Transverse colon (tissue), 4 donors: ENCODE data around the gene SEMA3C. TPM values are rescaled to one million over a fixed set of nuclear protein-coding genes. Genes with fewer than 3 reads are reported as not detected.

Source experiments
- DNase-seq: peaks from one replicate; pipeline ENCODE4 v3.0.0-alpha.2; 2019
- H3K27ac ChIP-seq, 4 donors: fragments of 200-600 bp; sonication (generic); 2 replicates each; pipeline ENCODE4 v1.5.1; 2016 to 2018; ENCODE audit warnings: inconsistent platforms in 4 of 4
- H3K27me3 ChIP-seq: fragments of 200-600 bp; sonication (generic); 2 replicates; pipeline ENCODE4 v1.5.1; 2017; ENCODE audit warnings: inconsistent platforms
- H3K36me3 ChIP-seq, 4 donors: fragments of 200-600 bp; sonication (generic); 2 replicates each; pipeline ENCODE4 v1.5.1; 2017 to 2019; ENCODE audit warnings: inconsistent platforms in 4 of 4
- H3K4me1 ChIP-seq, 4 donors: fragments of 200-600 bp; sonication (generic); 2 replicates each; pipeline ENCODE4 v1.5.1; 2017 to 2020; ENCODE audit warnings: inconsistent platforms in 4 of 4
- H3K4me3 ChIP-seq, 4 donors: fragments of 200-600 bp; sonication (generic); 1 replicate in 1 of 4; 2 replicates in 3 of 4; pipeline versions ENCODE4 v1.5.1 to v1.6.1; 2017 to 2019; ENCODE audit warnings: inconsistent platforms in 4 of 4
- H3K9me3 ChIP-seq, 2 donors: fragments of 200-600 bp; sonication (generic); 2 replicates each; pipeline ENCODE4 v1.5.1; 2017 to 2019; ENCODE audit warnings: inconsistent platforms in 2 of 2
- CTCF ChIP-seq, 5 experiments: fragments of 200-600 bp in 3 of 5; fragments of 450-650 bp in 2 of 5; sonication (generic) in 3 of 5; IDR thresholded peaks; 1 replicate in 2 of 5; 2 replicates in 3 of 5; pipeline ENCODE4 v1.5.1; 2016 to 2017; ENCODE audit warnings: antibody characterized with exemption in 5 of 5, inconsistent platforms in 3 of 5, mild to moderate bottlenecking in 2 of 5, moderate library complexity in 1 of 5
- EP300 ChIP-seq: sonication (generic); formaldehyde crosslinking; IDR thresholded peaks from one replicate; pipeline ENCODE4 v1.6.1; 2017; ENCODE audit warnings: antibody characterized with exemption, low read depth
- POLR2A ChIP-seq: fragments of 450-650 bp; IDR thresholded peaks from one replicate; pipeline ENCODE4 v1.6.1; 2016; ENCODE audit warnings: antibody characterized with exemption, mild to moderate bottlenecking, moderate library complexity
- POLR2AphosphoS5 ChIP-seq, 3 donors: sonication (generic); formaldehyde crosslinking; IDR thresholded peaks; one replicate each; pipeline ENCODE4 v1.6.1; 2016; ENCODE audit warnings: antibody characterized with exemption in 3 of 3
- WGBS, 2 donors: methylation state at CpG; one replicate each; pipeline ENCODE4 v1.1.5; 2018; ENCODE audit warnings: low coverage in 1 of 2; 5-methylcytosine and 5-hydroxymethylcytosine counted together
- in situ Hi-C, 4 donors: fragments of 200-750 bp; cut with MboI; loops; one replicate each; pipeline versions ENCODE4 v1.15.0 to v1.15.1; 2017; ENCODE audit warnings: low sequenced_read_pairs in 3 of 4, low pct_ligation_motif_present in 1 of 4, low pct_unique_long_range_greater_than_20kb in 1 of 4
- intact Hi-C: fragments of 100-400 bp; cut with DNase I; formaldehyde crosslinking; loops from one replicate; pipeline ENCODE4 v1.15.1; 2023; ENCODE audit warnings: low total_unique reads
- total RNA-seq, 4 donors: library from RNA; depleted of rRNA; stranded (reverse); fragments of >200 nt; gene quantifications; one replicate each; pipeline ENCODE4 v1.1.0, GENCODE V29; 2016

The SEMA3C gene
- 10 to 100 TPM; 34.0 to 83.8 (median 79.9) TPM for total RNA-seq

DNA sequence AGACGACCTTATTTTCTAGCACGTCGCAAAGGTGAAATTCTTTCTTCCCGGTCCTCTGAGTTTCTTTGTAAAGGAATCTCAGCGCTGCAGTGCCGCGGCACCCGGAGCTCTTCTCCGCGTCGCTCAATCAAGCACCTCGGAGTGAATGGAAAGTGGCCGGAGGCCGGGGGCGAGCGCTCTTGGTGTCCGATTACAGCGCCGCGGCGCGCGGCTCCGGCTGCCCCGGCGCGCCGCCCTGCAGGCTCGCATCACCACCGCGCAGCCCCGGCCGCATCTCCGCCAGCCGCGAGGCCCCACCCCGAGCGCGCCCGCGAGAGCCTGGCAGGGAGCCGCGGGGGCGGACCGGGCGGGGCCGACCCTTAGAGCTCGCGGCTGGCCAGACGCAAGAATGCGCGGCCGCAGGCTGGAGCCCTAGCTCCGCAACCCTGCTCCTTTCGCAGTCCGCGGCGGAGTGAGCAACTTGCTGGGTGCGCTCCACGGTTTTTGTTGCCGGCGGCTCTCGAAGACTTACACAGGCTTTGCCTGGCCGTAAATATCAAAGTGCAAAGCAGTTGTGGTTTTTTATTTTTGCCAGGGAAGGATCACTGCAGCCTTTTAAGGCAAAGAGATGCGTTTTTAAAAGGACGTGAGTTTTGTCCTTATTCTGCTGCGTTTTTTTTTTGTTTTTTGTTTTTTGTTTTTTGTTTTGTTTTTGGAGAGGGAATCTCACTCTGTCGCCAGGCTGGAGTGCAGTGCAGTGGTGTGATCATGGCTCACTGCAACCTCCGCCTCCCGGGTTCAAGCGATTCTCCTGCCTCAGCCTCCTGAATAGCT is at the start of gene SEMA3C:
SEMA3C (minus strand) TSS at position 143 of the 813 bp plus-strand sequence. CDS start 2,270 bp downstream, outside the sequence.
- H3K4me3 ChIP-seq = peak within 1 kb of the TSS; percentile 45 to 75 (median 67)
- TF ChIP-seq POLR2A = peak; percentile 86
- peak; percentile 81 to 92 (median 92) for TF ChIP-seq POLR2AphosphoS5 (IDR thresholded peaks at IDR 0.05)
- TF ChIP-seq EP300 = no peak
- peak in 1 of 5 experiments; percentile 13 for TF ChIP-seq CTCF (IDR thresholded peaks at IDR 0.05)
- peaks cover 6 to 58% (median 24%) of the 10 kb centered on the region in 4 donors for H3K4me1 ChIP-seq
- intact Hi-C loops = loop anchor here (10.0 kb wide), 1 partner anchor 214 kb away; no protein-coding TSS in a partner anchor
- H3K9me3 ChIP-seq = no peaks in the 10 kb centered on the region
- H3K27ac ChIP-seq = peak within 1 kb of the TSS; percentile 85 to 90 (median 89)
- in situ Hi-C loops = loop anchor here (25.0 kb wide), 2 partner anchors 207 to 543 kb away; no protein-coding TSS in a partner anchor
- H3K36me3 ChIP-seq = no peaks in the 10 kb centered on the region
- H3K27me3 ChIP-seq = no peaks in the 10 kb centered on the region
- WGBS, 2 donors = 13 to 23% methylated on average over 7 to 42 of the region's 71 CpGs
- peak; percentile 90 for DNase-seq

DNA sequence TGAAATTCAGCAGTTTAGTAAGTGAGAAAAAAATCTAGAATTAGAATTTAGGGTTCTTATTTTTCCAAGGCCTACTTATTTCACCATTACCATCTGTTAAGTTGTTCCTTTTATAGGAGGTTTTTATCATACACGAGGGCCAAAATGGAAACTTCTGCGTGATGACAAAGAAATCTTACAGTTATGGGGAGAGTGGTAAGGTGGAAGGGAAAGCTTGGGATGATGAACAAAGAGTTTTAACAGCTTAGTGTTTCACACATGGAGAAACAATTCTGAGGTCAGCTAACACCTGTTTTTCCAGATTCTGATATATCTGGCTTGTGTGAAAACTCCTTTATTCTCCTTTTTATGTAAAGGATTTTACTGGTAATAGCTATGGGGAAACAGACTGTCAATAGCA is 49.8 kb upstream of the SEMA3C start:
- intact Hi-C loops = no loop called here
- TF ChIP-seq POLR2AphosphoS5 (IDR thresholded peaks at IDR 0.05) = no peak
- TF ChIP-seq EP300 = no peak
- TF ChIP-seq CTCF (IDR thresholded peaks at IDR 0.05) = no peak
- no peak for TF ChIP-seq POLR2A
- in situ Hi-C loops = no loop called here
- no peak for DNase-seq
- Histone ChIP-seq H3K27me3 (no peaks in the 10 kb centered on the region), H3K4me1 (no peaks in the 10 kb centered on the region), H3K27ac (no peak overlapping the region), H3K9me3 (no peaks in the 10 kb centered on the region), H3K36me3 (no peaks in the 10 kb centered on the region), H3K4me3 (no peak overlapping the region)
- 82 to 91% methylated on average over 2 of the region's 2 CpGs for WGBS, 2 donors

- WGBS, 2 donors = 80 to 92% methylated on average over 3 to 5 of the region's 5 CpGs
- no peak overlapping the region for H3K4me3 ChIP-seq
- H3K27me3 ChIP-seq = no peaks in the 10 kb centered on the region
- in situ Hi-C loops = no loop called here
- H3K4me1 ChIP-seq = no peaks in the 10 kb centered on the region
- no peak for DNase-seq
- TF ChIP-seq POLR2AphosphoS5 (IDR thresholded peaks at IDR 0.05) = no peak
- TF ChIP-seq POLR2A = no peak
- no peak for TF ChIP-seq EP300
- TF ChIP-seq CTCF (IDR thresholded peaks at IDR 0.05) = no peak
- no peaks in the 10 kb centered on the region for H3K9me3 ChIP-seq
- intact Hi-C loops = no loop called here
- H3K36me3 ChIP-seq = no peaks in the 10 kb centered on the region
- H3K27ac ChIP-seq = no peak overlapping the region
Measured at GRCh38 chr7:80967917-80968297, 49.1 kb upstream of the SEMA3C start.

- Histone ChIP-seq H3K4me1 (no peaks in the 10 kb centered on the region), H3K9me3 (no peaks in the 10 kb centered on the region), H3K27ac (no peak overlapping the region), H3K27me3 (no peaks in the 10 kb centered on the region), H3K4me3 (no peak overlapping the region), H3K36me3 (no peaks in the 10 kb centered on the region)
- WGBS, 2 donors = 62% methylated on average over 3 of the region's 3 CpGs
- intact Hi-C loops (no loop called here), in situ Hi-C loops (no loop called here)
- TF ChIP-seq POLR2AphosphoS5 (IDR thresholded peaks at IDR 0.05) = no peak
- no peak for TF ChIP-seq EP300
- no peak for TF ChIP-seq POLR2A
- TF ChIP-seq CTCF (IDR thresholded peaks at IDR 0.05) = no peak
- no peak for DNase-seq
Measured at GRCh38 chr7:80967071-80967916, 48.4 kb upstream of the SEMA3C start.
